HG02938 (cell line): ENCODE data around the gene NKAPL.
A peak's percentile ranks its signal among the peaks of the same experiment; 100 is the strongest.

Source experiments
- ATAC-seq: cut with Tn5 transposase; IDR thresholded peaks from one replicate; pipeline ENCODE4 v1.9.1; 2021; ENCODE audit warnings: mild to moderate bottlenecking, moderate library complexity; ENCODE audit not compliant: unreplicated experiment

NKAPL gene

GRCh38 chr6:28258877-28259777 lies at the start of gene NKAPL:
Gene NKAPL, plus strand, starts transcription at chr6:28259297. Its CDS starts 75 bp downstream, at chr6:28259372.
- no peak for ATAC-seq

- ATAC-seq = no peak
Measured at GRCh38 chr6:28209753-28210535, 49.2 kb upstream of the NKAPL start.

- peak; percentile 30 for ATAC-seq
Measured at GRCh38 chr6:28211840-28212509, 47.1 kb upstream of the NKAPL start.

GRCh38 chr6:28212510-28213212 lies 46.4 kb upstream of the NKAPL start:
- ATAC-seq = peak; percentile 50

GRCh38 chr6:28213213-28213523 lies 45.9 kb upstream of the NKAPL start:
- no peak for ATAC-seq

- ATAC-seq = no peak
Measured at GRCh38 chr6:28215425-28215824, 43.7 kb upstream of the NKAPL start.

- no peak for ATAC-seq
Measured at GRCh38 chr6:28217890-28218289, 41.2 kb upstream of the NKAPL start.

- ATAC-seq = no peak
Measured at GRCh38 chr6:28218312-28219248, 40.5 kb upstream of the NKAPL start.

GRCh38 chr6:28220257-28221133 lies 38.6 kb upstream of the NKAPL start:
- no peak for ATAC-seq

GRCh38 chr6:28224131-28225055 lies 34.7 kb upstream of the NKAPL start:
- ATAC-seq = no peak

- peak; percentile 83 for ATAC-seq
Measured at GRCh38 chr6:28225056-28225834, 33.9 kb upstream of the NKAPL start, which contains the start of gene ZSCAN9. Gene ZSCAN9, plus strand, starts transcription at chr6:28225275. Its CDS starts 1,810 bp downstream, at chr6:28227085.

- no peak for ATAC-seq
Measured at GRCh38 chr6:28226460-28226859, 32.6 kb upstream of the NKAPL start.

- ATAC-seq = no peak
Measured at GRCh38 chr6:28232785-28233184, 26.3 kb upstream of the NKAPL start.

- no peak for ATAC-seq
Measured at GRCh38 chr6:28235912-28236452, 23.1 kb upstream of the NKAPL start.

- no peak for ATAC-seq
Measured at GRCh38 chr6:28239636-28240035, 19.5 kb upstream of the NKAPL start.

- no peak for ATAC-seq
Measured at GRCh38 chr6:28240471-28240870, 18.6 kb upstream of the NKAPL start.

GRCh38 chr6:28243946-28244345 lies 15.2 kb upstream of the NKAPL start:
- ATAC-seq = no peak
